Measurements from ENCODE around the gene CENPE.

CENPE gene

DNA sequence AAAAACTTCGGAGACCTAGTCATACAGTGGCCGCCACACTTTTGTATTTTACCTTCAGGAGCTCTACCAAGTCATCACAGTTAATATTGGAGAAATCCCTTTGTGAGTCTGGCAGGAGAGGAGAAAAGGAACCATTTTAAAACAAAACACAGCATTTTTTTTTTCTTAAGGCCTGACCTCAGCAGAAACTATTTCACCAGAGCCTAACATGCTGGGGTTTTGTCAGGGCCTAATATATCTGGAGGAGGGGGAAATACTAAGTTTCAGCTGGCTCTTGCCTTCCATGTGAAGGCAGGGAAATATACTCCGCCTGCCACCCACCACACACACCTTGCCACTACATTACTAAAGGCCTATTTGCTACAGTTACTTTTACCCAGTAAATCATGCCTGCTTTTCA, 72.0 kb downstream of the CENPE start:
- FAIRE-seq, result no peak
- DNase-seq (ENCODE audit: insufficient read length, low spot score), result no peak
- TF ChIP-seq, protein P1, sequence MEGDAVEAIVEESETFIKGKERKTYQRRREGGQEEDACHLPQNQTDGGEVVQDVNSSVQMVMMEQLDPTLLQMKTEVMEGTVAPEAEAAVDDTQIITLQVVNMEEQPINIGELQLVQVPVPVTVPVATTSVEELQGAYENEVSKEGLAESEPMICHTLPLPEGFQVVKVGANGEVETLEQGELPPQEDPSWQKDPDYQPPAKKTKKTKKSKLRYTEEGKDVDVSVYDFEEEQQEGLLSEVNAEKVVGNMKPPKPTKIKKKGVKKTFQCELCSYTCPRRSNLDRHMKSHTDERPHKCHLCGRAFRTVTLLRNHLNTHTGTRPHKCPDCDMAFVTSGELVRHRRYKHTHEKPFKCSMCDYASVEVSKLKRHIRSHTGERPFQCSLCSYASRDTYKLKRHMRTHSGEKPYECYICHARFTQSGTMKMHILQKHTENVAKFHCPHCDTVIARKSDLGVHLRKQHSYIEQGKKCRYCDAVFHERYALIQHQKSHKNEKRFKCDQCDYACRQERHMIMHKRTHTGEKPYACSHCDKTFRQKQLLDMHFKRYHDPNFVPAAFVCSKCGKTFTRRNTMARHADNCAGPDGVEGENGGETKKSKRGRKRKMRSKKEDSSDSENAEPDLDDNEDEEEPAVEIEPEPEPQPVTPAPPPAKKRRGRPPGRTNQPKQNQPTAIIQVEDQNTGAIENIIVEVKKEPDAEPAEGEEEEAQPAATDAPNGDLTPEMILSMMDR (IDR thresholded peaks at IDR 0.05; ENCODE audit: insufficient read depth, missing control alignments), result no peak

DNA sequence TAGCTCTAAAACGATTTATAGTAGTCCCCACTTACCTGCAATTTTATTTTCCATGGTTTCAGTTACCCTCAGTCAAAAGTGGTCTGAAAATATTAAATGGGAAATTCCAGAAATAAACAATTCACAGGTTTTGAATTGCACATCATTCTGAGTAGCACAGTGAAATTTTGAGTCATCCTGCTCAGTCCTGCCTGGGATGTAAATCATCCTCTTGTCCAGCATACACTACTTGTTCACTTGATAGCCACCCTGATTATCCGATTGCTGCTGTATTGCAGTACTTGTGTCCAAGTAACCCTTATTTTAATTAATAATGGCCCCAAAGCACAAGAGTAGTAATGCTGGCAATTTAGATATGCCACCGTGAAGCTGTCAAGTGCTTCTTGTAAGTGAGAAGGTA, 75.0 kb downstream of the CENPE start:
- no peak for FAIRE-seq
- DNase-seq (ENCODE audit: insufficient read length, low spot score), result no peak
- TF ChIP-seq, protein P1 (IDR thresholded peaks at IDR 0.05; ENCODE audit: insufficient read depth, missing control alignments), result no peak

DNA sequence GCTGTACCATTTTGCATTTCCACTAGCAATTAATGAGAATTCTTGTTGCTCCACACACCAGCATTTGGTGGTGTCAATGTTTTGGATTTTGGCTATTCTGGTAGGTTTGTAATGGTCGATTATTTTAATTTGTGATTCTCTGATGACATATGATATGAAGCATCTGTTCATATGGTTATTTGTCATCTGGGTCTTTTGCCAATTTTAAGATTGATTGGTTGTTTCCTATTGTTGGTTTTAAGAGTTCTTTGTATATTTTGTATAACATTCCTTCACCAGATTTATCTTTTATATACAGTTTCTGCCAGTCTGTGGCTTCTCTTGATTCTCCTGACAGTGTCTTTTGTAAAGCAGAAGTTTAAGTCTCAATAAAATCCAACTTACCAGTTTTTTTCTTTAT, 80.0 kb downstream of the CENPE start:
- no peak for FAIRE-seq
- DNase-seq (ENCODE audit: insufficient read length, low spot score), result no peak
- TF ChIP-seq, protein P1 (IDR thresholded peaks at IDR 0.05; ENCODE audit: insufficient read depth, missing control alignments), result no peak

DNA sequence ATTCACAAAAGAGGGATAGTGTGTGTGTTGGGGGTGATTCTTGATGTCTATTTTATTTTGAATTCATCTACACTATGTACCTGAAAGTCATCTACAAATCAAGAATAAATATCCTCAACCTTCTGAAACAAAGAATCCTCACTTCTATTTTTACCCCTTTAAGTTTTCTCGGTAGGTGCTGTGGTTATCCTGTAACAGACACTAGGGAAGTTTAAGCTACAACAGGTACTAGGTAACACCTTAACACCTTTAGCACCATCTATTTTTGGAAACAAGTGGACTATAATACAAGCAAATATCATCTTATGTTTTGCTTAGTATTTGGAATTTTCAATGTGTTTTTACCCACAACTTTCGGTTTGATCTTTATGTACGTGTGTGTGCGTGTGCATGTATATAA, 86.5 kb downstream of the CENPE start:
- no peak for DNase-seq (ENCODE audit: insufficient read length, low spot score)
- no peak for FAIRE-seq
- TF ChIP-seq, protein P1 (IDR thresholded peaks at IDR 0.05; ENCODE audit: insufficient read depth, missing control alignments), result no peak

DNA sequence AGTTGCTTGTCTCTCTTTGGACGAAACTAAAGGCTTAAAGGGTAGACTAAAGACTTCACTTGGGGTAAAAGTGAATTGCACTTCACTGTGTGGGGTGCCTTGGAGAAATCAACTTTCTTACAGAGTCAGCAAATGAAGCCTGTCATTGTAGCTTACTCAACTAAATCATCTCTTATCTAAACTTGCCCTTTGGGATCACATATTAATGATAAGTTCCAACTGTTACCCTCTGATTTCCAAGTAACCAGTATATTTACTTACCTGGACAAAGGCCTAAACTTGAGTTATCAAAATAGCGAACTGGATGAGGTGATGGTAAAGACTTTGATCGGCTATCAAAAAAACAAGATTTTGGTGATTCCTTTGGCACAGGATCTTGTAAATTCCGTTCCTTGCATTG, 89.6 kb downstream of the CENPE start:
- TF ChIP-seq, protein P1 (IDR thresholded peaks at IDR 0.05; ENCODE audit: insufficient read depth, missing control alignments), result no peak
- DNase-seq (ENCODE audit: insufficient read length, low spot score), result no peak
- no peak for FAIRE-seq

DNA sequence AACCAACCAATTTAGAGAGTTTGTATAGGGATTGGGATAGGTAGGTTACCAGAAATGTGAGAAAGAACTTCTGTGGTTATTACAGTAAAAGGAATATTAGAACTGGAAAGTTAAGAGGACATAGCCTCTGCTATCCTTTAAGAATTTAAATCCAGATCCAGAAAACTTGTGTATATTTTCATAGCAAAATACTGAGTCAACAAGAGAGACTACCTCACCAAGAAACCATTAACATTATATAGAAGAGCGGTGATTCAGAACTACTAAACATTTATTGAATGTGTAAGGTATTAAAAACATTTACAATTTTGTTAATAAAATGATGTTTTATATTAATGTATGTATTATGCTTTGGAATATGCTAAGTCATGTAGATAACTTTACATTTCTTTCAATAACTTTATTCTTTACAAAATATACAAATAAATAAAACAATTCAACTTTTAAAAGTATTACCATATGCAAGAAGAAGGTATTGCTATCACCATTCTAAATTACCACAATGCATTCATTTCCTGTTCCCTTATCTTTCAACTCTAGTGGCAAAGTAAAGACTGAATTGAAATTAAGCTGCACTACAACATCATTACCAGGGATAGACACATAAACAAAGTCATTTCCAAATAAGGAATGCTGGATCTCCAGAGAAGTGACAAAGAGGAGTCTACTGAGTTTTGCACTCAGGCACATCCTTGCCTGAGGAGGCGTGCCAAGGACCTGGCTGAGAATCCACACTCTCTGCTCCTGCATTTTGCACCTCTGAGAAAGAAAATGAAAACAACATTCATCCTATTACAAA, 92.4 kb downstream of the CENPE start:
- TF ChIP-seq, protein P1 (IDR thresholded peaks at IDR 0.05; ENCODE audit: insufficient read depth, missing control alignments), result no peak
- DNase-seq (ENCODE audit: insufficient read length, low spot score) (no peak), FAIRE-seq (no peak)

DNA sequence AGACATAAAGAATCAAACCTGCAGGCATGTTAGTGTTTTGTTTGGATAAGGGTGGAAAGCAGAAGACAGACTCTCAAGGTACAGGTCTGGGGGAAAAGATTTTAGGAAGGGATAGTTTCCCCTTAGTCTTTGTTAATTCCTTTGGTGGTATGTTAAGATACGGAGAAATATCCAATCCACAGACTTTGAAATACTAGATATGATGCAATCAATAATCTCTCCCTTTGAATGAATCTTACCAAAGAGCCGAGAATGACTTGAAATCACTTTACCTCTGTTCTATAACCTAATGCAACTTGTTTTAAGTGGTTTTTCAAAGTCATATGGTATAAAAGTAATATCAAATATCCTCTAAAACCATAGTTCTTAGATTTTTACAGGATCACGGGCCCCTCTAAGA, 93.3 kb downstream of the CENPE start:
- FAIRE-seq, result no peak
- TF ChIP-seq, protein P1 (IDR thresholded peaks at IDR 0.05; ENCODE audit: insufficient read depth, missing control alignments), result no peak
- DNase-seq (ENCODE audit: insufficient read length, low spot score), result no peak

Data from D721Med (cell line).